NCI-H510A (cell line): ENCODE results near the gene FAM180B.
"Not testable (repeated sequence)": the region's sequence is repeated elsewhere in the genome, so short reads cannot be mapped to it uniquely, and the experiment has no call there.

Source experiments
- DNase-seq: peaks from one replicate; lab custom pipeline; 2025; lab: John Stamatoyannopoulos, UW

FAM180B gene

GRCh38 chr11:47595029-47595428 lies 8.6 kb downstream of the FAM180B start:
- no peak for DNase-seq

GRCh38 chr11:47595967-47596366 lies 9.5 kb downstream of the FAM180B start:
- no peak for DNase-seq

GRCh38 chr11:47599902-47600301 lies 13.4 kb downstream of the FAM180B start:
- DNase-seq: no peak

GRCh38 chr11:47603295-47603694 lies 16.8 kb downstream of the FAM180B start:
- no peak for DNase-seq

GRCh38 chr11:47605921-47606320 lies 19.4 kb downstream of the FAM180B start:
- DNase-seq: no peak

- no peak for DNase-seq
Observed at GRCh38 chr11:47606731-47607130, 20.3 kb downstream of the FAM180B start.

GRCh38 chr11:47607380-47607779 lies 20.9 kb downstream of the FAM180B start:
- DNase-seq: no peak

- no peak for DNase-seq
Observed at GRCh38 chr11:47609675-47610074, 23.2 kb downstream of the FAM180B start.

GRCh38 chr11:47611348-47611794 lies 24.9 kb downstream of the FAM180B start:
- no peak for DNase-seq

GRCh38 chr11:47615249-47615648 lies 28.8 kb downstream of the FAM180B start:
- no peak for DNase-seq

GRCh38 chr11:47616726-47617416 lies 30.4 kb downstream of the FAM180B start:
- no peak for DNase-seq

- no peak for DNase-seq
Observed at GRCh38 chr11:47617417-47617809, 30.9 kb downstream of the FAM180B start.

GRCh38 chr11:47620836-47621378 lies 34.4 kb downstream of the FAM180B start:
- no peak for DNase-seq

GRCh38 chr11:47626234-47626633 lies 39.8 kb downstream of the FAM180B start:
- no peak for DNase-seq

- DNase-seq: no peak
Observed at GRCh38 chr11:47628026-47628425, 41.5 kb downstream of the FAM180B start.

GRCh38 chr11:47631473-47631872 lies 45.0 kb downstream of the FAM180B start:
- no peak for DNase-seq

GRCh38 chr11:47636331-47636730 lies 49.9 kb downstream of the FAM180B start:
- DNase-seq: not testable (repeated sequence)
